ENCODE results near the gene SRSF8.

SRSF8 gene

DNA sequence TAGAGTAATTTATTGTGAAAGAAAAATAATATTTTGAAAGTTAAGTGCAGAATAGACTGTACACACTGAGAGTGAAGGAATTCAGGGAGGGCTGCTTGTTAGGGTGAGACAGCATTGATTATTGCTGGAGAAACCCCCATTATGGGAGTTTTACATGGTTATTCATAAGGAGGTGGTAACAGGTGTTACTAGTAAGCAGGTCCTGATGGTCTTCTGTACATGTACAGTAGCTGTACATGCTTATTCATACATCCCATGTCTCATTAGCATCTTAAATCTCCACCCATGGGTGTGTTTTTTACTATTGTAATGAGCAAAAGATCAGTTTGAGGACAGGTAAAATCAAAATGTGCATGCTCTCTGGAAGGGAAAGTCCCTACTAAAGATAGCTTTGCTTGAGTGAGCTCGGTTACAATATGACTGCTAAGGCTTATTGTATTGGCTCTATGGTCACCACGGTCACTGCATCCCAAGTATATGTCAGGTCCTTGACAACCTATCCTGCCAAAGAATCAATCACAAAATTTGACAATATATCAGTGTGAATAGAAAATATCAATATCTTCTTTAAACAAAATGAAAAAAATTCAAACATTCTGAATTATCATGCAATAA lies 11.3 kb upstream of the SRSF8 start:
- intact Hi-C loops (cut with micrococcal nuclease) = no loop called here
- no peaks in the 10 kb centered on the region for H3K36me3 Mint-ChIP-seq (ENCODE audit: low read depth)
- no peak overlapping the region for H3K27ac Mint-ChIP-seq
- H3K4me3 Mint-ChIP-seq = no peak overlapping the region
- H3K4me1 Mint-ChIP-seq (ENCODE audit: low read depth) = no peaks in the 10 kb centered on the region
- H3K27me3 Mint-ChIP-seq = peaks cover 2% of the 10 kb centered on the region
- H3K9me3 Mint-ChIP-seq = no peaks in the 10 kb centered on the region

GRCh38 chr11:95057959-95058358 lies 8.8 kb upstream of the SRSF8 start:
- Mint-ChIP-seq H3K4me3 (no peak overlapping the region), H3K36me3 (ENCODE audit: low read depth) (no peaks in the 10 kb centered on the region), H3K27me3 (peaks cover 6% of the 10 kb centered on the region), H3K27ac (no peak overlapping the region), H3K4me1 (ENCODE audit: low read depth) (no peaks in the 10 kb centered on the region), H3K9me3 (no peaks in the 10 kb centered on the region)
- intact Hi-C loops (cut with micrococcal nuclease) = no loop called here

DNA sequence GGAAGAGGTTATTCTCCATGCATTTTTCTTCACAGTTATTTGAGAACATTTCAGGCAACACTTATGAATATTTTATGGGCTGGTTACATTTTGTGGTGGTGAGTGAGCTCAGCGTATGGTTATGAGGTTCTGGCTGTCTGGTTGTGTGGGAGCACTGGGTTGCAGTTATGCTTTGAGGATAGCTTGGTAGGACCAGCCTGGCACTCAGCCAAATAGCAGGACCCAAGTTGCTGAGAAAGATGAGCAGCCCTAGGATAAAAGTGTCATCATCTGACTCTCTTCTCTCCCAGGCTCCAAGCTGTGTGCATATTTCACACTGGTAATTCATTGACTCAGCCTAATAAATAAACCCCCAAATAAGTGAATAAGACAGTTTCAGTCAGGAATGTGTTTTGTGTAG lies 8.1 kb upstream of the SRSF8 start:
- H3K27ac Mint-ChIP-seq = no peak overlapping the region
- no peak overlapping the region for H3K4me3 Mint-ChIP-seq
- peaks cover 6% of the 10 kb centered on the region for H3K27me3 Mint-ChIP-seq
- no peaks in the 10 kb centered on the region for H3K4me1 Mint-ChIP-seq (ENCODE audit: low read depth)
- intact Hi-C loops (cut with micrococcal nuclease) = no loop called here
- H3K9me3 Mint-ChIP-seq = no peaks in the 10 kb centered on the region
- H3K36me3 Mint-ChIP-seq (ENCODE audit: low read depth) = no peaks in the 10 kb centered on the region

- H3K27me3 Mint-ChIP-seq = peaks cover 6% of the 10 kb centered on the region
- no peaks in the 10 kb centered on the region for H3K9me3 Mint-ChIP-seq
- no peaks in the 10 kb centered on the region for H3K4me1 Mint-ChIP-seq (ENCODE audit: low read depth)
- no peak overlapping the region for H3K4me3 Mint-ChIP-seq
- no peak overlapping the region for H3K27ac Mint-ChIP-seq
- H3K36me3 Mint-ChIP-seq (ENCODE audit: low read depth) = no peaks in the 10 kb centered on the region
- intact Hi-C loops (cut with micrococcal nuclease) = no loop called here
Measured at GRCh38 chr11:95059046-95059445, 7.7 kb upstream of the SRSF8 start.

DNA sequence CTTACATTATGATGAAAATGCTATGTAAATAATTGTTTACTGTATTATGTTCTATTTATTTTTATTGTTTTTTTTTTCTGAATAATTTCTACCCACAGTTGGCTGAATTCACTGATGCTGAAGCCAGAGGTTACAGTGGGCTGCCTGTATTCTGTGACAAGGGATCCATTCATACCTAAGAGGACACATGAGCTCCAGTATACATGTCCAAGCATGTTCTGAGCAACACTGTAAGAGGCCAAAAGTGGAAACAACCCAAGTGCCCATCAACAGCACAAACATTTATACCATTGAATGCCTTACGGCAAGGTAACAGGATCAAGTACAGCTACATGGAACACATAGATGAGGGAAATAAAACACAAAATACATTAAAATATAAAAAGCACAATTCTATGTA lies 1.4 kb upstream of the SRSF8 start:
- Mint-ChIP-seq H3K4me1 (ENCODE audit: low read depth) (peaks cover 5% of the 10 kb centered on the region), H3K36me3 (ENCODE audit: low read depth) (peaks cover 14% of the 10 kb centered on the region), H3K4me3 (no peak overlapping the region), H3K9me3 (no peaks in the 10 kb centered on the region), H3K27ac (no peak overlapping the region), H3K27me3 (peaks cover 4% of the 10 kb centered on the region)
- intact Hi-C loops (cut with micrococcal nuclease) = loop anchor here (5.0 kb wide), 1 partner anchor 443 kb away; no protein-coding TSS in a partner anchor

DNA sequence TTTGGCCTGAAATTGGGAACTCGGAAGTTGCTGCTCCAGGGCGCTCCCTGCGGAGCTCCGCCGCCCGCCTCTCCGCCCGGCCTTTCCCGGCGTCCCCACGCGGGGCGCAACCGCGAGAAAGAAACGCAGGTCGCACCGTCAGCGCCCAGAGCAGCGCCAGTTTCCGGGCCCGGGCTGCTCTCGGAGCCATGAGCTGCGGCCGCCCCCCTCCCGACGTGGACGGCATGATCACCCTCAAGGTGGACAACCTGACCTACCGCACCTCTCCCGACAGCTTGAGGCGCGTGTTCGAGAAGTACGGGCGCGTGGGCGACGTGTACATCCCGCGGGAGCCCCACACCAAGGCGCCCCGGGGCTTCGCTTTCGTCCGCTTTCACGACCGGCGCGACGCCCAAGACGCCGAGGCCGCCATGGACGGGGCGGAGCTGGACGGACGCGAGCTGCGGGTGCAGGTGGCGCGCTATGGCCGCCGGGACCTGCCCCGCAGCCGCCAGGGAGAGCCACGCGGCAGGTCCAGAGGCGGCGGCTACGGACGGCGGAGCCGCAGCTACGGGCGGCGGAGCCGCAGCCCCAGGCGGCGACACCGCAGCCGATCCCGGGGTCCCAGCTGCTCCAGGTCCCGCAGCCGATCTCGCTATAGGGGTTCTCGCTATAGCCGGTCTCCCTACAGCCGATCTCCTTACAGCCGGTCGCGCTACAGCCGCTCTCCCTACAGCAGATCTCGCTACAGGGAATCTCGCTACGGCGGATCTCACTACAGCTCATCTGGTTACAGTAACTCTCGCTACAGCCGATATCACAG lies 521 bp downstream of the SRSF8 start:
- peaks cover 2% of the 10 kb centered on the region for H3K27me3 Mint-ChIP-seq
- H3K4me1 Mint-ChIP-seq (ENCODE audit: low read depth) = peaks cover 10% of the 10 kb centered on the region
- peaks cover 21% of the 10 kb centered on the region for H3K36me3 Mint-ChIP-seq (ENCODE audit: low read depth)
- H3K4me3 Mint-ChIP-seq = peak overlapping the region; percentile 86
- peak overlapping the region; percentile 95 for H3K27ac Mint-ChIP-seq
- intact Hi-C loops (cut with micrococcal nuclease) = loop anchor here (5.0 kb wide), 1 partner anchor 445 kb away; no protein-coding TSS in a partner anchor
- H3K9me3 Mint-ChIP-seq = no peaks in the 10 kb centered on the region

- peak overlapping the region; percentile 95 for H3K27ac Mint-ChIP-seq
- intact Hi-C loops (cut with micrococcal nuclease) = loop anchor here (2.0 to 5.0 kb wide), 5 partner anchors 21 to 697 kb away; partner anchors contain the start of genes CWC15, ENDOD1 and KDM4D
- peaks cover 10% of the 10 kb centered on the region for H3K4me1 Mint-ChIP-seq (ENCODE audit: low read depth)
- no peaks in the 10 kb centered on the region for H3K9me3 Mint-ChIP-seq
- no peaks in the 10 kb centered on the region for H3K27me3 Mint-ChIP-seq
- H3K36me3 Mint-ChIP-seq (ENCODE audit: low read depth) = peaks cover 21% of the 10 kb centered on the region
- peak overlapping the region; percentile 86 for H3K4me3 Mint-ChIP-seq
Measured at GRCh38 chr11:95067841-95068219, 1.1 kb downstream of the SRSF8 start.

DNA sequence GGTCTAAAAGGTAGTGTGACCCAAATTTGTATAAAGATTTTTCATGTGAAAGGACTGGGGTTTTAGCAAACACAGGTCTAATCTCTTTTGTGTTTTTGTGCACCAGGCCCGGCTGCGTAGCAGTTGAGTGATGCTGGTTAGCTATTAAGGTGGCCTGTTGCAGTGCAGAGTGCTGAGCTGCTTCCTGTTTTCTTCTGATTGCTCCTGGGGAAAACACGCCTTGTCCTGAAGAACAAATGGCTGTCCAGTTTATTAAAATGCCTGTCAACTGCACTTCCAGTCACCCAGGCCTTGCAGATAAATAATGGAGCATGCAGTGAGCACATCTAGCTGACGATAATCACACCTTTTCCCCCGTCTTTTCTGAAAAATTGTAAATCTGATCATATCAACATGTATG lies 1.8 kb downstream of the SRSF8 start:
- Mint-ChIP-seq H3K4me3 (peak overlapping the region; percentile 86), H3K27me3 (no peaks in the 10 kb centered on the region), H3K27ac (peak overlapping the region; percentile 95), H3K4me1 (ENCODE audit: low read depth) (peaks cover 10% of the 10 kb centered on the region), H3K36me3 (ENCODE audit: low read depth) (peaks cover 21% of the 10 kb centered on the region), H3K9me3 (no peaks in the 10 kb centered on the region)
- intact Hi-C loops (cut with micrococcal nuclease) = loop anchor here (2.0 to 5.0 kb wide), 5 partner anchors 20 to 696 kb away; partner anchors contain the start of genes CWC15, ENDOD1 and KDM4D

GRCh38 chr11:95070471-95070870 lies 3.8 kb downstream of the SRSF8 start:
- Mint-ChIP-seq H3K4me3 (no peak overlapping the region), H3K4me1 (ENCODE audit: low read depth) (peaks cover 10% of the 10 kb centered on the region), H3K27me3 (no peaks in the 10 kb centered on the region), H3K36me3 (ENCODE audit: low read depth) (peaks cover 21% of the 10 kb centered on the region), H3K27ac (no peak overlapping the region), H3K9me3 (no peaks in the 10 kb centered on the region)
- intact Hi-C loops (cut with micrococcal nuclease) = loop anchor here (10.0 kb wide), 1 partner anchor 1354 kb away; no protein-coding TSS in a partner anchor

GRCh38 chr11:95072948-95073347 lies 6.2 kb downstream of the SRSF8 start:
- intact Hi-C loops (cut with micrococcal nuclease) = loop anchor here (10.0 kb wide), 1 partner anchor 1352 kb away; no protein-coding TSS in a partner anchor
- Mint-ChIP-seq H3K4me1 (ENCODE audit: low read depth) (peaks cover 18% of the 10 kb centered on the region), H3K27ac (no peak overlapping the region), H3K27me3 (peaks cover under 1% of the 10 kb centered on the region), H3K9me3 (no peaks in the 10 kb centered on the region), H3K36me3 (ENCODE audit: low read depth) (peaks cover 9% of the 10 kb centered on the region), H3K4me3 (no peak overlapping the region)

DNA sequence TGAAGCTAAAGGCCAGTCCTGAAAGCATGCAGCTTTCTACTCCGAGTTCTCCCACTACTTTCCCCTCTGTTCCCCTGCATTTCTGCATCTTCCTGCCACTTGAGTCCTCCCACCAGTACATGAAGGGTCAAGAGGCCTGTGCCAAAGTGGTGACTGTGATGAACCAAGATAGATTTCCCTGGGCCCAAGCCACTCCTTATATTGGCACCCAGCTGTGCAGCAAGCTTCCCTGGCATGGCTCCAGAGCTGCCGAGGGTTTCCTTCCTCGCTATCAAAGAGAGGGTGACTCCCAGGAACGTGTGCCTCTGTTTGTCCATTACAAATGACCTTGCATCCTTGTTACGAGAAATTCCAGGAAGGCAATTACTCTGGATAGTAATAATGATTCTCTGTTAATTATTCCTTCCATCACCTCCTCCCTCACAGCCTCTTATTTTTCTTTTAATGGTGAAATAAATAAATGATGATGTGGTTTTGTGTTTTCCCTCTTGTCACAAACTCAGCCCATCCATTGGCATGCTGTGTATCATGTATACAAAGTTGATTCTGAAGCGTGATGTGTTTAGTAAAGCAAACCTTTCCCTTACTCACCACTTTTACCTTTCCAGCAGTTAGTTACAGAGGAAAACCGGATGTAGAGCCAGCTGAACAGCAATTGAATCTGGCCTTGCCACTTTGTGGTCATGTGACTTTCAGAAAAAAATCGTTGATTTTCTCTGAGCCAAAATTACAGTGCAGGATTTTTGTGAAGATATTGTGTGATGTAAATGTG lies 8.3 kb downstream of the SRSF8 start:
- Mint-ChIP-seq H3K36me3 (ENCODE audit: low read depth) (peaks cover 7% of the 10 kb centered on the region), H3K27ac (no peak overlapping the region), H3K9me3 (no peaks in the 10 kb centered on the region), H3K4me3 (no peak overlapping the region), H3K4me1 (ENCODE audit: low read depth) (peaks cover 13% of the 10 kb centered on the region), H3K27me3 (peaks cover 11% of the 10 kb centered on the region)
- intact Hi-C loops (cut with micrococcal nuclease) = loop anchor here (10.0 kb wide), 1 partner anchor 1350 kb away; no protein-coding TSS in a partner anchor

GRCh38 chr11:95076416-95076815 lies 9.7 kb downstream of the SRSF8 start:
- H3K27ac Mint-ChIP-seq = no peak overlapping the region
- H3K4me3 Mint-ChIP-seq = no peak overlapping the region
- H3K9me3 Mint-ChIP-seq = no peaks in the 10 kb centered on the region
- H3K27me3 Mint-ChIP-seq = peaks cover 11% of the 10 kb centered on the region
- no peaks in the 10 kb centered on the region for H3K36me3 Mint-ChIP-seq (ENCODE audit: low read depth)
- intact Hi-C loops (cut with micrococcal nuclease) = loop anchor here (10.0 kb wide), 1 partner anchor 1348 kb away; no protein-coding TSS in a partner anchor
- peaks cover 8% of the 10 kb centered on the region for H3K4me1 Mint-ChIP-seq (ENCODE audit: low read depth)

GRCh38 chr11:95076981-95077380 lies 10.3 kb downstream of the SRSF8 start:
- Mint-ChIP-seq H3K4me3 (no peak overlapping the region), H3K36me3 (ENCODE audit: low read depth) (no peaks in the 10 kb centered on the region), H3K27me3 (peaks cover 11% of the 10 kb centered on the region), H3K4me1 (ENCODE audit: low read depth) (peaks cover 8% of the 10 kb centered on the region), H3K9me3 (no peaks in the 10 kb centered on the region), H3K27ac (no peak overlapping the region)
- intact Hi-C loops (cut with micrococcal nuclease) = loop anchor here (10.0 kb wide), 1 partner anchor 1348 kb away; no protein-coding TSS in a partner anchor
